Hair follicle dermal papilla cell (primary cell): ENCODE measurements around the gene KRTAP10-10. TPM values are rescaled to one million over a fixed set of nuclear protein-coding genes. Genes with fewer than 3 reads are reported as not detected.

Experiments used
- small RNA-seq: library from RNA; depleted of rRNA; stranded (forward); fragments of <200 nt; gene quantifications from one replicate; pipeline ENCODE3, GENCODE V24; 2012
- total RNA-seq: library from RNA; depleted of rRNA; stranded (reverse); fragments of >200 nt; gene quantifications from 2 replicates; pipeline ENCODE4 v1.2.3, GENCODE V29; 2012

KRTAP10-10 gene
- not detected in 2 replicates for total RNA-seq

GRCh38 chr21:44637018-44637850 is at the start of gene KRTAP10-10:
KRTAP10-10 (plus strand) TSS chr21:44637356; CDS start chr21:44637418, 62 bp downstream.

GRCh38 chr21:44592446-44593311 is 44.5 kb upstream of the KRTAP10-10 start, which contains the start of gene KRTAP10-6:
KRTAP10-6 (minus strand) TSS chr21:44592505; CDS start chr21:44592484, 21 bp downstream.

GRCh38 chr21:44600118-44600978 is 36.8 kb upstream of the KRTAP10-10 start, which contains the start of gene KRTAP10-7:
KRTAP10-7 (plus strand) TSS chr21:44600597; CDS start chr21:44600622, 25 bp downstream.

GRCh38 chr21:44612029-44612486 is 25.1 kb upstream of the KRTAP10-10 start, which contains the start of gene KRTAP10-8:
KRTAP10-8 (plus strand) TSS chr21:44612079; CDS start chr21:44612101, 22 bp downstream.

GRCh38 chr21:44626673-44627143 is 10.4 kb upstream of the KRTAP10-10 start, which contains the start of gene KRTAP10-9:
KRTAP10-9 (plus strand) TSS chr21:44627093; CDS start chr21:44627172, 79 bp downstream.

GRCh38 chr21:44646366-44647221 is 9.4 kb downstream of the KRTAP10-10 start, which contains the start of gene KRTAP10-11:
KRTAP10-11 (plus strand) TSS chr21:44646414; CDS start chr21:44646459, 45 bp downstream.

GRCh38 chr21:44654576-44655175 is 17.5 kb downstream of the KRTAP10-10 start, which contains the start of gene KRTAP12-4:
KRTAP12-4 (minus strand) TSS chr21:44654659; CDS start chr21:44654614, 45 bp downstream.

GRCh38 chr21:44657635-44658540 is 20.7 kb downstream of the KRTAP10-10 start, which contains the start of gene KRTAP12-3:
KRTAP12-3 (plus strand) TSS chr21:44657932; CDS start chr21:44657980, 48 bp downstream.

GRCh38 chr21:44666401-44667320 is 29.5 kb downstream of the KRTAP10-10 start, which contains the start of gene KRTAP12-2:
KRTAP12-2 (minus strand) TSS chr21:44666927; CDS start chr21:44666886, 41 bp downstream.

GRCh38 chr21:44681861-44682579 is 44.9 kb downstream of the KRTAP10-10 start, which contains the start of gene KRTAP12-1:
KRTAP12-1 (minus strand) TSS chr21:44682163; CDS start chr21:44682123, 40 bp downstream.

Small RNA genes lying within 50 kb of the gene (small RNA-seq; reads per million reads assigned to genes)
- not detected for gene KRTAP12-6P

Other genes with a start within 250 kb of the KRTAP10-10 start
- gene LRRC3, start 181.8 kb upstream of the KRTAP10-10 start, total RNA-seq = 1.3 and 1.5 TPM in 2 replicates
- gene KRTAP10-1, start 97.2 kb upstream of the KRTAP10-10 start, total RNA-seq = not detected in 2 replicates
- gene KRTAP10-2, start 85.9 kb upstream of the KRTAP10-10 start, total RNA-seq = not detected in 2 replicates
- not detected in 2 replicates for gene KRTAP10-3, start 78.6 kb upstream of the KRTAP10-10 start, total RNA-seq
- gene KRTAP10-4, start 63.6 kb upstream of the KRTAP10-10 start, total RNA-seq = not detected in 2 replicates
- not detected in 2 replicates for gene KRTAP10-5, start 56.8 kb upstream of the KRTAP10-10 start, total RNA-seq
- gene KRTAP10-6, start 44.9 kb upstream of the KRTAP10-10 start, total RNA-seq = not detected in 2 replicates
- gene KRTAP10-7, start 36.8 kb upstream of the KRTAP10-10 start, total RNA-seq = not detected in 2 replicates
- gene KRTAP10-8, start 25.3 kb upstream of the KRTAP10-10 start, total RNA-seq = not detected in 2 replicates
- not detected in 2 replicates for gene KRTAP10-9, start 10.3 kb upstream of the KRTAP10-10 start, total RNA-seq
- gene KRTAP10-11, start 9.1 kb downstream of the KRTAP10-10 start, total RNA-seq = not detected in 2 replicates
- gene KRTAP12-4, start 17.3 kb downstream of the KRTAP10-10 start, total RNA-seq = not detected in 2 replicates
- gene KRTAP12-3, start 20.6 kb downstream of the KRTAP10-10 start, total RNA-seq = not detected in 2 replicates
- gene KRTAP12-2, start 29.6 kb downstream of the KRTAP10-10 start, total RNA-seq = not detected in 2 replicates
- gene KRTAP12-1, start 44.8 kb downstream of the KRTAP10-10 start, total RNA-seq = not detected in 2 replicates
- gene KRTAP10-12, start 59.8 kb downstream of the KRTAP10-10 start, total RNA-seq = not detected in 2 replicates
- gene TSPEAR, start 74.2 kb downstream of the KRTAP10-10 start, total RNA-seq = not detected in 2 replicates
- 76.5 and 82.9 TPM in 2 replicates for gene UBE2G2, start 164.5 kb downstream of the KRTAP10-10 start, total RNA-seq
- gene SUMO3, start 180.7 kb downstream of the KRTAP10-10 start, total RNA-seq = 108 and 127 TPM in 2 replicates
- gene PTTG1IP, start 236.3 kb downstream of the KRTAP10-10 start, total RNA-seq = 288 and 314 TPM in 2 replicates